Measurements from ENCODE around the gene KLF7. TPM values are rescaled to one million over a fixed set of nuclear protein-coding genes. Genes with fewer than 3 reads are reported as not detected.

Gene KLF7
- total and polyA plus RNA-seq, 8 donors = 14.8 to 41.8 (median 18.2) TPM

DNA sequence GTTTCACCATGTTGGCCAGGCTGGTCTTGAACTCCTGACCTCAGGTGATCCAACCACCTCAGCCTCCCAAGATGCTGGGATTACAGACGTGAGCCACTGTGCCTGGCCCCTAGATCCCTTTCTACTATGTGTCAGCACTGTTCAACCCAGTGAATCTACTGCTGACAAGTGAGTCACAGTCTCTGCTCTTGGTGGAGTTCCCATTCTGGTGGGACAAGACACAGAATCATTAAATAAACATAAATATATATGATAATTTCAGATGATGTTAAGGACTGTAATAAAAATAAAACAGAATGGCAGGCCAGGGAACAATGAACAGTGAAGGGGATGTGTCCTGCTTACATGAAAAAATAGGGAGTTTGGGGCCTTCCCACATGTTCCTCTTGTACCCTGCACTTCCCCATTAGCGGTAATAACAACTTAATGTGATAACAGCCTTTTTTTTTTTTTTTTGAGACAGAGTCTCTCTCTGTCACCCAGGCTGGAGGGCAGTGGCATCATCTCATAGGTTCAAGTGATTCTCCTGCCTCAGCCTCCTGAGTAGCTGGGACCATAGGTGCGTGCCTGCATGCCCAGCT, 114.3 kb downstream of the KLF7 start:
- no peak overlapping the region for H3K4me3 ChIP-seq
- intact Hi-C loops (cut with DNase I) = no loop called here
- no peaks in the 10 kb centered on the region for H3K36me3 ChIP-seq
- no peak overlapping the region for H3K27ac ChIP-seq
- H3K4me1 ChIP-seq = peaks cover 0 to 11% of the 10 kb centered on the region in 2 donors
- ATAC-seq (no peak), DNase-seq (no peak)
- TF ChIP-seq, protein P1, sequence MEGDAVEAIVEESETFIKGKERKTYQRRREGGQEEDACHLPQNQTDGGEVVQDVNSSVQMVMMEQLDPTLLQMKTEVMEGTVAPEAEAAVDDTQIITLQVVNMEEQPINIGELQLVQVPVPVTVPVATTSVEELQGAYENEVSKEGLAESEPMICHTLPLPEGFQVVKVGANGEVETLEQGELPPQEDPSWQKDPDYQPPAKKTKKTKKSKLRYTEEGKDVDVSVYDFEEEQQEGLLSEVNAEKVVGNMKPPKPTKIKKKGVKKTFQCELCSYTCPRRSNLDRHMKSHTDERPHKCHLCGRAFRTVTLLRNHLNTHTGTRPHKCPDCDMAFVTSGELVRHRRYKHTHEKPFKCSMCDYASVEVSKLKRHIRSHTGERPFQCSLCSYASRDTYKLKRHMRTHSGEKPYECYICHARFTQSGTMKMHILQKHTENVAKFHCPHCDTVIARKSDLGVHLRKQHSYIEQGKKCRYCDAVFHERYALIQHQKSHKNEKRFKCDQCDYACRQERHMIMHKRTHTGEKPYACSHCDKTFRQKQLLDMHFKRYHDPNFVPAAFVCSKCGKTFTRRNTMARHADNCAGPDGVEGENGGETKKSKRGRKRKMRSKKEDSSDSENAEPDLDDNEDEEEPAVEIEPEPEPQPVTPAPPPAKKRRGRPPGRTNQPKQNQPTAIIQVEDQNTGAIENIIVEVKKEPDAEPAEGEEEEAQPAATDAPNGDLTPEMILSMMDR (IDR thresholded peaks at IDR 0.05) = no peak
- no peaks in the 10 kb centered on the region for H3K27me3 ChIP-seq
- no peaks in the 10 kb centered on the region for H3K9me3 ChIP-seq

DNA sequence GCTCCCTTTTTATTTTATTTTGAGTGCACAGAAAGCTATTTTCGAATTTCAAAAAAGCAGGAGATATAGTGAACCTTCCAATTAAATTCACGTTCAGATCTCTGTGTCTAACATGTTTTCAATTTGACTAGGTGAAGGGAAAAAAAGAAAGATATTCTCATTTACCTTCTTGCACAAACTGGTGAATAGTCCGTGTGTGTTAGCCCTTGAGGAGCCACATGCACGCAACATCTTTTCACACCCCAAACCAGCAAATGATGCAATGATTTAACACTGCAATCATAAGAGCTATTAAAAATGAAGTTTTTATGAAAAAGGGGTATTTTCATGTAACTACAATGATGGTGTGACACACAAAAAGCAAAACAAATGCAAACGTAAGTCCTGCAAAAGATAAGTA, 116.6 kb downstream of the KLF7 start:
- H3K27me3 ChIP-seq = no peaks in the 10 kb centered on the region
- ATAC-seq = no peak
- intact Hi-C loops (cut with DNase I) = no loop called here

DNA sequence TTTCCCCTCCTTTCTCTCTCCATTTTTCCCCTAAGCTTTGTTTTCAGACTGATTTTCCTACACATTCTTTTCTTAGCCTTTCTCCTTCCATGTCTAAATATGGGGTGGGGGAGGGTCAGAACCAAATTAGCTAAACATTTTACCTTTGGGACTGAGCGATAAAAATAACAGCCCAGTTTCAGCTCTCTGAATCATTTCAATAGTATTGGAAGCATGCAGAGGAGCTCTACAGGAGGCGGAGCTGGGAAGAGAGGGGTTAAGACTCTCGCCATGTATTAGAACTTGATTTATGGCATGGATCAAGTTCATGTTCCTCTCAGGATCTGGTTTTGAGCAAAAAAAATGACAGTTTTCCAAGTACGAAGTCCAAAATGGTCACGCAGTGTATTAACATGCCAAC, 117.3 kb downstream of the KLF7 start:
- Histone ChIP-seq H3K27me3 (no peaks in the 10 kb centered on the region), H3K4me1 (peaks cover 0 to 13% of the 10 kb centered on the region in 2 donors), H3K36me3 (no peaks in the 10 kb centered on the region), H3K27ac (no peak overlapping the region), H3K4me3 (no peak overlapping the region), H3K9me3 (no peaks in the 10 kb centered on the region)
- intact Hi-C loops (cut with DNase I) = no loop called here
- no peak for DNase-seq
- no peak for ATAC-seq
- TF ChIP-seq, protein P1 (IDR thresholded peaks at IDR 0.05) = no peak

More for the DNA sequence above, 116.6 kb downstream of the KLF7 start:
- no peaks in the 10 kb centered on the region for H3K36me3 ChIP-seq
- no peak overlapping the region for H3K27ac ChIP-seq
- H3K4me3 ChIP-seq = no peak overlapping the region
- no peak for DNase-seq
- H3K4me1 ChIP-seq = peaks cover 0 to 13% of the 10 kb centered on the region in 2 donors
- no peaks in the 10 kb centered on the region for H3K9me3 ChIP-seq
- TF ChIP-seq, protein P1 (IDR thresholded peaks at IDR 0.05) = no peak

DNA sequence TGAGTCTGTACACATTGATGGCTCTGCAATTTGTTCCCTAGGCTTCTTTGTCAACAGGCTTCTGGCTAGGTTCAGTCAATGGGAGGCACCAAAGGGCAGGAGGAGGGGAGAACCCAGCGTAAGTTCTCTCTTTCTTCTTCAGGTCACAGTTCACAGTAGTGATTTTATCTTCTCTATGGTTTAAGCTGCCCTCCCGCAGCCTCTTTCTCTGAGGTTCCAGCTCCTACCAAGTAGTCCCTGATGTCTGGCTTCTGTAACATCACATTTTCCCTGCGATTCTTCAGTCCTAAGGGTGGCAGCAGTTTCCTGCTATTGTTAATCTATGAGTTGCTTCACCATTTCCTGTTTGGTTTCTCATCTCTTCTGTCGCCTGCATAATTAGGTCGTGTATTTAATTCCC, 119.0 kb downstream of the KLF7 start:
- TF ChIP-seq, protein P1 (IDR thresholded peaks at IDR 0.05) = no peak
- DNase-seq (peak in 2 of 4 donors; percentile 2 to 16), ATAC-seq (peak; percentile 40)
- H3K9me3 ChIP-seq = no peaks in the 10 kb centered on the region
- no peaks in the 10 kb centered on the region for H3K27me3 ChIP-seq
- H3K27ac ChIP-seq = peak overlapping the region in 1 of 2 donors; percentile 60
- peaks cover 0 to 13% of the 10 kb centered on the region in 2 donors for H3K4me1 ChIP-seq
- no peaks in the 10 kb centered on the region for H3K36me3 ChIP-seq
- no peak overlapping the region for H3K4me3 ChIP-seq
- intact Hi-C loops (cut with DNase I) = no loop called here

DNA sequence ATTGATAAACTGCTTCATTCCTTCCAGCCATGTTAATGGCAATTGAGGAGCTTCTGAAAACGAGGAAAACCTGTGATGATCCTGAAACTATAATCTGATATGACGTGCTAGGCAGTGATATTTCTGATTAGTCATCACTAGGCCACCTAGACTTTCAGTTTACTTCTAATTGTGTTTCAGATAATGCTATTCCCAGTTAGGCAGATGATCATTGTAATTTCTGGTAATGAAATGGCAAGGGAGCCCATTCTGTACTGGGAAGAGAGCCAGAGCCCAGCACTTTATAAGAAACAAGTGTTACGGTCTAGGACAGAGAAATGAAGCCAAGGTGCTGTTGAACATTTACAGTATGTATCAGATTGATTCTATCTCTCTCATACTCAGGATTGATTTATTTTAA, 120.2 kb downstream of the KLF7 start:
- H3K4me3 ChIP-seq = no peak overlapping the region
- ATAC-seq = no peak
- no peaks in the 10 kb centered on the region for H3K36me3 ChIP-seq
- H3K9me3 ChIP-seq = no peaks in the 10 kb centered on the region
- DNase-seq = no peak
- no peaks in the 10 kb centered on the region for H3K27me3 ChIP-seq
- TF ChIP-seq, protein P1 (IDR thresholded peaks at IDR 0.05) = no peak
- H3K4me1 ChIP-seq = peaks cover 0 to 18% of the 10 kb centered on the region in 2 donors
- H3K27ac ChIP-seq = no peak overlapping the region
- intact Hi-C loops (cut with DNase I) = no loop called here

All from left lung (tissue), 10 donors.